K562 (cell line): ENCODE results near the gene SLC26A8. TPM values are rescaled to one million over a fixed set of nuclear protein-coding genes. Genes with fewer than 3 reads are reported as not detected.

Experiments
- BRF1 ChIP-seq: IDR thresholded peaks from 3 replicates; pipeline ENCODE4 v1.6.1; 2011; ENCODE audit warnings: borderline replicate concordance, mild to moderate bottlenecking; ENCODE audit not compliant: insufficient read length; ENCODE audit errors: extremely low read depth
- CBFA2T3 ChIP-seq: fragments of 450-650 bp; IDR thresholded peaks from 2 replicates; pipeline ENCODE4 v1.6.1; 2017
- CREM ChIP-seq: IDR thresholded peaks from 2 replicates; pipeline ENCODE4 v1.6.1; 2014; ENCODE audit warnings: antibody characterized with exemption, low read depth
- CSDE1 ChIP-seq, 2 experiments: fragments of 450-650 bp; IDR thresholded peaks; 2 replicates each; pipeline ENCODE4 v1.6.1; 2016; ENCODE audit warnings: mild to moderate bottlenecking in 1 of 2
- GTF3C2 ChIP-seq: IDR thresholded peaks from 3 replicates; pipeline ENCODE4 v1.6.1; 2011; ENCODE audit warnings: borderline replicate concordance, mild to moderate bottlenecking, moderate library complexity; ENCODE audit not compliant: insufficient read length; ENCODE audit errors: extremely low read depth
- HDAC2 ChIP-seq: fragments of 450-650 bp; IDR thresholded peaks from 2 replicates; pipeline ENCODE4 v1.6.1; 2016; ENCODE audit warnings: mild to moderate bottlenecking
- KLF13 ChIP-seq: fragments of 450-650 bp; IDR thresholded peaks from 2 replicates; pipeline ENCODE4 v1.6.1; 2016; ENCODE audit warnings: missing genetic modification characterization, low read depth, mild to moderate bottlenecking, missing compliant biosample characterization, moderate library complexity, borderline replicate concordance
- MAFK ChIP-seq: IDR thresholded peaks from 2 replicates; pipeline ENCODE4 v1.6.1; 2011; ENCODE audit warnings: low read length, improper control_type of control experiment
- MXI1 ChIP-seq: IDR thresholded peaks from 2 replicates; pipeline ENCODE4 v1.6.1; 2011; ENCODE audit warnings: low read depth, mild to moderate bottlenecking, improper control_type of control experiment, low read length
- NCOA6 ChIP-seq: fragments of 450-650 bp; IDR thresholded peaks from 2 replicates; pipeline ENCODE4 v1.6.1; 2017; ENCODE audit warnings: mild to moderate bottlenecking
- NKRF ChIP-seq: fragments of 450-650 bp; IDR thresholded peaks from 2 replicates; pipeline ENCODE4 v1.6.1; 2016; ENCODE audit warnings: borderline replicate concordance
- NR4A1 ChIP-seq, 2 experiments: fragments of 250-450 bp in 1 of 2; fragments of 450-650 bp in 1 of 2; sonication (Bioruptor Pico) in 1 of 2; IDR thresholded peaks; 2 replicates each; pipeline versions ENCODE4 v1.4.0 to v1.6.1; 2016 to 2020; ENCODE audit warnings: mild to moderate bottlenecking in 2 of 2, missing compliant biosample characterization in 1 of 2, missing genetic modification characterization in 1 of 2, moderate library complexity in 1 of 2
- PHF20 ChIP-seq: fragments of 450-650 bp; IDR thresholded peaks from 2 replicates; pipeline ENCODE4 v1.6.1; 2018; ENCODE audit not compliant: partially characterized antibody
- RB1 ChIP-seq: fragments of 450-650 bp; IDR thresholded peaks from 2 replicates; pipeline ENCODE4 v1.6.1; 2017; ENCODE audit warnings: low read depth, mild to moderate bottlenecking
- SLC30A9 ChIP-seq: fragments of 250-450 bp; sonication (Bioruptor Pico); IDR thresholded peaks from 2 replicates; pipeline ENCODE4 v1.8.0; 2022; ENCODE audit warnings: mild to moderate bottlenecking, moderate library complexity
- TOE1 ChIP-seq, 2 experiments: fragments of 450-650 bp in 1 of 2; sonication (generic) in 1 of 2; formaldehyde crosslinking in 1 of 2; IDR thresholded peaks; 2 replicates each; pipeline versions ENCODE4 v1.7.1 to v1.8.0; 2016 to 2022; ENCODE audit warnings: borderline replicate concordance in 2 of 2, mild to moderate bottlenecking in 2 of 2, antibody characterized with exemption in 1 of 2, inconsistent platforms in 1 of 2, low read depth in 1 of 2, missing genetic modification reagents in 1 of 2, moderate library complexity in 1 of 2
- ZBTB1 ChIP-seq: sonication (generic); formaldehyde crosslinking; IDR thresholded peaks from 2 replicates; pipeline ENCODE4 v1.8.1; 2023; ENCODE audit warnings: missing genetic modification reagents, low read depth, mild to moderate bottlenecking, borderline replicate concordance
- ZKSCAN8 ChIP-seq: fragments of 200-800 bp; sonication (Bioruptor generic); IDR thresholded peaks from 2 replicates; pipeline ENCODE4 v1.6.1; 2016; ENCODE audit warnings: missing genetic modification characterization, missing compliant biosample characterization
- ZNF274 ChIP-seq: IDR thresholded peaks from 2 replicates; pipeline ENCODE4 v1.6.1; 2011; ENCODE audit warnings: low read depth, mild to moderate bottlenecking, low read length, moderate library complexity, borderline replicate concordance
- ZNF655 ChIP-seq: fragments of 250-450 bp; sonication (Bioruptor Pico); IDR thresholded peaks from 2 replicates; pipeline ENCODE4 v1.5.0; 2021
- ZNF77 ChIP-seq: fragments of 250-450 bp; sonication (Bioruptor Pico); IDR thresholded peaks from 2 replicates; pipeline ENCODE4 v1.5.0; 2020
- polyA plus RNA-seq, 8 experiments: library from polyadenylated mRNA; depleted of rRNA in 4 of 8; stranded (reverse) in 5 of 8; unstranded in 3 of 8; fragments of >200 nt; fragmentation: Nextera tagmentation in 2 of 8; fragmentation: Illumina TruSeq in 1 of 8; extraction: Ambion mirVana in 2 of 8; extraction: Trizol in 1 of 8; gene quantifications; 2 replicates each; pipeline versions ENCODE4 v1.2.1 to v1.2.3, GENCODE V29; 2011 to 2014; ENCODE audit warnings: inconsistent platforms in 1 of 8, missing spikeins in 1 of 8
- total RNA-seq, 7 experiments: library from RNA; depleted of rRNA in 6 of 7; stranded (reverse); fragments of >200 nt in 6 of 7; fragmentation: Illumina TruSeq in 2 of 7; extraction: Trizol in 2 of 7; gene quantifications; 2 replicates each; pipeline versions ENCODE4 v1.2.1 to v1.2.3, GENCODE V29; 2011 to 2021; ENCODE audit warnings: low replicate concordance in 1 of 7
- TF ChIP-seq, protein P1 (sequence below): fragments of 450-650 bp; IDR thresholded peaks from 2 replicates; pipeline ENCODE4 v1.6.1; 2016

SLC26A8 gene
- total and polyA plus RNA-seq, 9 of the 15 experiments (the other 6 are each of a cell fraction or from before 2014, with no cell fraction given), result not detected

DNA sequence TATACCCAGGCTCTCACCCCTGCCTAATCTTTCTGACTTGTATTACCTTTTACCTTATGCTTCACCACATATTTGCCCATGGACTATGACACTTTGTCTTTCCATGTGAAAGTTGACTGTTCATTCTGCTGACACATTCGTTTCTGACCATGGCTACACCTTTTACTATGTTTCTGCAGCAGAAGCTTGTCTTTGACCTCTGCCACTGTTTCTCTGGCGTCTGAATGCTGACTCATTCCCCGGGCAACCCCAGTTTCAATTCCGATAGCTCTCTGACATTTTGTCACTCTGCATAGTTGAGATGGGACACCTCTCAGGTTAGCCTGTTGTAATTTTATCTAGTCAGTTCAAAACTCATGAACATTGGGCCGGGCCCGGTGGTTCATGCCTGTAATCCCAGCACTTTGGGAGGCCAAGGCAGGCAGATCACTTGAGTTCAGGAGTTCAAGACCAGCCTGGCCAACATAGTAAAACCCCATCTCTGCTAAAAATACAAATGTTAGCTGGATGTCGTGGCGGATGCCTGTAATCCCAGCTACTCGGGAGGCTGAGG lies 50.7 kb downstream of the SLC26A8 start (continued):
- TF ChIP-seq ZNF274 (no peak), BRF1 (no peak), KLF13 (tag) (no peak), CBFA2T3 (peak; percentile 20; the same call in 1 of the 2 replicates), PHF20 (no peak), RB1 (no peak), NR4A1 (CRISPR knock-in tag; IDR thresholded peaks at IDR 0.05) (no peak), NR4A1 (tag; IDR thresholded peaks at IDR 0.05) (no peak), ZKSCAN8 (CRISPR knock-in tag) (no peak), SLC30A9 (CRISPR knock-in tag) (no peak), NKRF (no peak; the same call in 1 of the 2 replicates), NCOA6 (no peak), ZNF655 (CRISPR knock-in tag) (no peak), MAFK (peak; percentile 94), ZBTB1 (CRISPR knock-in tag) (no peak), MXI1 (no peak), ZNF77 (CRISPR knock-in tag) (no peak), HDAC2 (peak; percentile 65; the same call in 1 of the 2 replicates), GTF3C2 (no peak), CSDE1 (IDR thresholded peaks at IDR 0.05) (no peak), TOE1 (IDR thresholded peaks at IDR 0.05; ENCODE audit: borderline replicate concordance) (no peak), TOE1 (CRISPR knock-in tag; IDR thresholded peaks at IDR 0.05; ENCODE audit: borderline replicate concordance, low read depth) (no peak), CREM (no peak)
- TF ChIP-seq, protein P1, sequence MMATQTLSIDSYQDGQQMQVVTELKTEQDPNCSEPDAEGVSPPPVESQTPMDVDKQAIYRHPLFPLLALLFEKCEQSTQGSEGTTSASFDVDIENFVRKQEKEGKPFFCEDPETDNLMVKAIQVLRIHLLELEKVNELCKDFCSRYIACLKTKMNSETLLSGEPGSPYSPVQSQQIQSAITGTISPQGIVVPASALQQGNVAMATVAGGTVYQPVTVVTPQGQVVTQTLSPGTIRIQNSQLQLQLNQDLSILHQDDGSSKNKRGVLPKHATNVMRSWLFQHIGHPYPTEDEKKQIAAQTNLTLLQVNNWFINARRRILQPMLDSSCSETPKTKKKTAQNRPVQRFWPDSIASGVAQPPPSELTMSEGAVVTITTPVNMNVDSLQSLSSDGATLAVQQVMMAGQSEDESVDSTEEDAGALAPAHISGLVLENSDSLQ, result peak; percentile 36; the same call in 1 of the 2 replicates
